ENCODE measurements around the gene REV3L. TPM values are rescaled to one million over a fixed set of nuclear protein-coding genes. Genes with fewer than 3 reads are reported as not detected.
"Not testable (repeated sequence)": the region's sequence is repeated elsewhere in the genome, so short reads cannot be mapped to it uniquely, and the experiment has no call there.

REV3L gene
- total RNA-seq, 1 donor from 2014 or later, result 71.2 TPM

GRCh38 chr6:111499269-111499793, 16.3 kb upstream of the REV3L start:
- no peak for DNase-seq (ENCODE audit: low read depth)

GRCh38 chr6:111494951-111495635, 12.1 kb upstream of the REV3L start:
- no peak for DNase-seq (ENCODE audit: low read depth)

DNA sequence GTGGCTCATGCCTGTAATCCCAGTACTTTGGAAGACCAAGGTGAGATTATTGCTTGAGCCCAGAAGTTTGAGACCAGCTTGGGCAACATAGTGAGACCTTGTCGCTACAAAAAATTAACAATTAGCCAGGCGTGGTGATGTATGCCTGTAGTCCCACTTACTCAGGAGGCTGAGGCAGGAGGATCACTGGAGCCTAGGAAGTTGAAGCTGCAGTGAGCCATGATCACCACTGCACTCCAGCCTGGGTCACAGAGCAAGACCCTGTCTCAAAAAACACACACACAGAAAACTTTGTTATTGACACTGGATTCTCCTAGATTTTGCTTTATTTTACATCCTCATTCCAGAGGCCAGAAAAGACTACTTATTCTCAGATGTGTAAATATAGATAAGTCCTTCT, 9.5 kb upstream of the REV3L start:
- no peak for DNase-seq (ENCODE audit: low read depth)

DNA sequence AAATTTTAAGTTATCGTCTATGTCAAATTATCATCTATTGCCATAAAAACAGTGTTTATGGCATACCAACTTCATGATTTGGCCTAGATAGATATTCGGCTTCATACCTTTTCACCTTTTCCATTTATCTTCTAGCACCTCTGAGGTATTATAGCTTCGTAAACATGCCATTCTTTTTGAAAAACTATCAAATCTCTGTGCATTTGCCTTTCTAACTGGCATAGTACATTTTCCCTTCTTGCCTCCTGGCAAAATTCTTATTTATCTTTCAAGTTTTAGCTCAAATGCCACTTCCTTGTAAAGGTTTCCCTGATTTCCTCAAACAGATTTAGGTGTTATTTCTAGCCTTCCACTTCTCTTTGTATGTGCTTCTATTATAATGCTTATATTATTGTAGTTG, 7.0 kb upstream of the REV3L start:
- DNase-seq (ENCODE audit: low read depth), result no peak

GRCh38 chr6:111487661-111488060, 4.6 kb upstream of the REV3L start:
- DNase-seq (ENCODE audit: low read depth), result no peak

DNA sequence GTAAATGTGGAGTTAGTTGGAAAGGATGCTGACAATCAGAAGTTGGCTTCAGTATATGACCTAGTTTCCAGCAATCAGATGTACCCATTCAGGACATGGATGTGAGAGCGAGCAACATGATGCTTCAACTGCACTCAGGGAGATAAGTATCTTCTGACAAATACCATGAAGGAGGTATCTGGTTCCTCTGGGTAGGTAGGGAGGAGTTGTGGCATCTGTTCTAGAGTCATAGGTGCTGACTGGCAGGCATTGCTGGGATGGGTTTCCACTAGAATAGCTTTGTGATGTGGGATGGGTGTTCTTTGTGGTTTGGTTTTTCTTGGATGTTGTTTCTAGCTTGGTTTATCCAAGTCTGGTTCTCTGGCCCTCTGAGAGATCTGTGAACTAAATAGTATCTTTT, 3.9 kb upstream of the REV3L start:
- peak; percentile 75 for DNase-seq (ENCODE audit: low read depth)

DNA sequence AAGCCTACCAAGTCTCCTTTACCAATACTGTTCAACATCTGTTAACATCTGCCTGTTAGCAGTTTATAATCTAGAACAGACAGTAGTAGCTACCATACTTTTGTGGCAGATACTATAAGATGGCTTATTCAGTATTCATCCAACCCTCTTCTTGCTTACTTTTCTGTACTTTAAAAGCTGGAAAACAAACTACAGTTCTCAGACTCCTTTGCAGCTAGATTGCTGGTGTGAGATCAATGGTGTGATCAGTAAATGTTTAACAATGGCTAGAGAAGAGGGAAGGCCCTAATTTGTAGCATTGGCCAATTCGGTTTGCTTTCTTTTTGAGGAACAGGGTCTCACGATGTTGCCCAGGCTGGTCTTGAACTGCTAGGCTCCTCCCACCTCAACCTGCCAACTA, 3.5 kb upstream of the REV3L start:
- DNase-seq (ENCODE audit: low read depth), result no peak

DNA sequence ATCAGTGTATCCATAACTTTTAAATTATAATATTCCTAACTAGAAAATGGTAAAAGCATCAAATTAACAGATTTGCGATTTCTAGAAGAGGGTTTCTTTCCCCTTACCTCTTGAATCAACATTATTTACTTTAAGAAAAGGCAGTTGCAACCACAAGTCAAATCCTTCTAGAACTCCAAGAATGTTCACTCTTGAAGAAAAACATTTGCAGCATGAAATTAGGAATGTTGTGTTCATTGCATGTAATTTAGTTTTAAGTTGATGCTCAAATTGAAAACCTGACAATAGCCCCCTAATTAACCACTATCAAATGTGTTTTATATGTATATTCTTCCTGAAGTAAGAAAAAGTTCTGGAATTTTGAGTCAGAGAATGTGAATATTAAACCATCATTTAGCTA, 2.3 kb upstream of the REV3L start:
- DNase-seq (ENCODE audit: low read depth), result no peak

GRCh38 chr6:111484633-111484930, 1.6 kb upstream of the REV3L start:
- peak; percentile 28 for DNase-seq (ENCODE audit: low read depth)

GRCh38 chr6:111483736-111484632, 966 bp upstream of the REV3L start:
- DNase-seq (ENCODE audit: low read depth), result peak; percentile 96

DNA sequence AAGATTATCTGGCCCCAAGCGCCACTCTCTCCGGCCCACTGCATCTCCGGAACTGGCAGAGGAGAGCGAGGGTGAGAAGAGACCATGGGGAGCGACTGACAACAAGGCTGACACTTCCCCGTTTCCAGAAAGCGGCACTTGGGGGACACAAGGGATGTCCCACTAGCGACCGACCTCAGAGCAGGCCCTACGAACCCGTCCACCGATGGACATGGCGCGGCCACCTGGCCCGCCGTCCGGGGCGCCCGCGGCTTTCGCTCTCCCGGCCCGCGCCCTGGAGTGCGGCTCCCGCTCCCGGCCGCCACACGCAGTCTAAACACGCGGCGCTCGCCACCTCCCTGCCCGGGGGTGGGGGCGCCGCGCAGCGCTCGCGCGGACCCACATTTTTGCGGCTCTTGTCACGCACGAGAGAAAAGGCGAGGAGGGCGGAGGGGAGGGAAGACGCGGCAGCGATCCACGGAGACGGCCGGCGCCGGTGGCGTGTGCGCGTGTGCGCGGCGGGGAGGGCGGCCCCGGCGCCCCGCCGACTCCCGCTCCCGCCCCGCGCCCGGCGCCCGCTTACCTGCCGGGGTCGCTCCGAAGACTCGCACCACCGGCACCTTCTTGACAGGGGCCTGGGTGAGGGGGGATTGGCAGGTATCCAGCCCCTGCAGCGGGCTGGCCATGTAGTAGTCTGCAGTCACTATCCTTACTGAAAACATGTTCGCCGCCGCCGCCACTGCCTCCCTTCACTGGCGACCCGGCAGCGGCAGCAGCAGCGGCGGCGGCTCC, 645 bp downstream of the REV3L start:
- DNase-seq (ENCODE audit: low read depth), result peak; percentile 71

GRCh38 chr6:111481836-111482187, 1.2 kb downstream of the REV3L start:
- no peak for DNase-seq (ENCODE audit: low read depth)

GRCh38 chr6:111480988-111481822, 1.8 kb downstream of the REV3L start:
- peak; percentile 28 for DNase-seq (ENCODE audit: low read depth)

DNA sequence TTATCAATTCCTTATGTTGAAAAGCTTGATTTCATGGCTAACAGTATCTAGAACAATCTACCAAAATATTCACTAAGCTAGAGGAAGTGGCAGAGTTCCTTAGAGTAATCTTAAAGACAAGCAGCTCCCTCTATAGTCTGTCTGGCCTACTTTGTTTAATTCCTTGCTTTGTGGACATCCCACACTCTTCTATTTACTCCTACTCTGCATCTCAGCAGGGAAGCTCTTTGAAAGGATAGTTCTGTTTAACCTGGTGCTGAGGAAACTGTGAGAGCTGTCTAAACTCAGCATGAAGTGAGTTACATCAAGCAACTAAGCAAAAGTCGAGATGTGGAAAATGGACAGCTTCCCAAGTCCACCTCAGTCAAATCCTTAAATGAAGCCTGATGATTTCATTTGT, 4.3 kb downstream of the REV3L start:
- peak; percentile 49 for DNase-seq (ENCODE audit: low read depth)

- DNase-seq (ENCODE audit: low read depth), result peak; percentile 13
Observed at GRCh38 chr6:111478064-111478476, 4.9 kb downstream of the REV3L start.

- no peak for DNase-seq (ENCODE audit: low read depth)
Observed at GRCh38 chr6:111477481-111477938, 5.5 kb downstream of the REV3L start.

GRCh38 chr6:111476061-111476460, 7.0 kb downstream of the REV3L start:
- not testable (repeated sequence) for DNase-seq (ENCODE audit: low read depth)

DNA sequence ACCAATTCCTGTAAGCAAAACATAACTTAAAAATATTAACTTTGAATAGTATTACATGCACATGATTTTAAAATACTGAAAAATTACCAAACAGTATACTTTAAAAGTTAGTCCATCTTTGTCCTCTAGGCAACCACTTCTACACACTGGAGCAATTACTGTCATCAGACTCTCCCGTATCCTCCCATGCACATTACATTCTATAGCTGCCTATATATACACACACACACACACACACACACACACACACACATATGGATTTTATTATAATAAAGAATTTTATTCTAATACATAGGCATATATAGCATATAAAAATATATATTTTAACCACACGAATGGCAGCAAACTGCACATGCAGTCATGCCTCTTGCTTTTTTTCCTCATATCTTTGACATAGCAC, 8.2 kb downstream of the REV3L start:
- no peak for DNase-seq (ENCODE audit: low read depth)

DNA sequence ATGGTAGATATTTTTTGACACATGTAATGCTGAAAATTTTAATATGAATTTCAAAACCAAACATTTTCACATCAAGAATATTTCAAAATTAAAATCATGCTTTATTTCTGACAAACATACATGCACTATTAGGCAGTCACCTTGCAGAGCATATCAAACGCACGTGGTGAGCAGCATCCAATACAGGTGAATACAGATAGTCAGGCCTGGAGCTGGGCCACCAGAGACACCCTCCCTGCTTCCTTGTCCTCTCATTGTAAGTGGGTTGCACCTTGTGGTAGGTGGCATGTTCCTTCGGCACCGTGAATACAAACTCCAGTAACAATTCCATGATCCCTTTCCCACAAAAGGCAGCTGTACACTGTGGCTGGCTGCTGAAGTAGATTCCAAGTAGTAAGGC, 8.9 kb downstream of the REV3L start:
- DNase-seq (ENCODE audit: low read depth), result peak; percentile 18

- no peak for DNase-seq (ENCODE audit: low read depth)
Observed at GRCh38 chr6:111472933-111473435, 10.0 kb downstream of the REV3L start.

DNA sequence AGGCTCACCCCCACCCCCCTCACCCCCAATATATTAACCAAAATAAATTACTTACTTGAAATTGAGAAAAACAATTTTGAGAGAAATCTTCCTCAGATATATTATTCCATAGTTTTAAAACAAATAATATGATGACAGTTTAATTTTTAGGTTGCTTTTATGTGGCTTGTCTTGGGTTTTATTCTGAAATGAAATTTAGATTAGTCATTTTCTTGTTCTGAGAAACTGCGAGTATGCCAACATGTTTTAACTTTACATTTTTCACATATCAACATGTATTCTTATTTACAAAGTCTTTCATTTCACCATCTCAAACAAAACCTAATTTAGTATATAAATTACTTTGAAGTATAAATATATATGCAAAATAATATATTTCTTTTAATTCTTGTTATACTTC, 11.1 kb downstream of the REV3L start:
- DNase-seq (ENCODE audit: low read depth), result no peak
